Thymus (tissue), 11 donors: Measurements from ENCODE around the gene TEX14. TPM values are rescaled to one million over a fixed set of nuclear protein-coding genes. Genes with fewer than 3 reads are reported as not detected.
A peak's percentile ranks its signal among the peaks of the same experiment; 100 is the strongest.
"Not testable (repeated sequence)": the region's sequence is repeated elsewhere in the genome, so short reads cannot be mapped to it uniquely, and the experiment has no call there.

Source experiments
- DNase-seq, 9 donors: peaks; one replicate each; pipeline ENCODE4 v3.0.0-alpha.2; 2013; ENCODE audit warnings: low spot score in 9 of 9, low read depth in 6 of 9, missing footprints in 1 of 9
- H3K27ac ChIP-seq, 2 donors: one replicate each; pipeline ENCODE4 v1.5.1; 2013; ENCODE audit warnings: control low read depth in 1 of 2, low read depth in 1 of 2, low read length in 1 of 2, mild to moderate bottlenecking in 1 of 2, moderate library complexity in 1 of 2
- H3K27me3 ChIP-seq, 2 donors: one replicate each; pipeline ENCODE4 v1.5.1; 2013; ENCODE audit warnings: low read length in 1 of 2; ENCODE audit not compliant: control insufficient read depth in 2 of 2, insufficient read depth in 1 of 2
- H3K36me3 ChIP-seq, 2 donors: one replicate each; pipeline ENCODE4 v1.5.1; 2013; ENCODE audit warnings: low read length in 1 of 2, mild to moderate bottlenecking in 1 of 2, moderate library complexity in 1 of 2; ENCODE audit not compliant: control insufficient read depth in 2 of 2, insufficient read depth in 2 of 2
- H3K4me1 ChIP-seq, 2 donors: one replicate each; pipeline ENCODE4 v1.5.1; 2013; ENCODE audit warnings: low read length in 2 of 2; ENCODE audit not compliant: control insufficient read depth in 2 of 2, insufficient read depth in 2 of 2
- H3K4me3 ChIP-seq, 2 donors: one replicate each; pipeline ENCODE4 v1.5.1; 2013; ENCODE audit warnings: low read length in 2 of 2, control low read depth in 1 of 2, mild to moderate bottlenecking in 1 of 2
- H3K9me3 ChIP-seq, 2 donors: one replicate each; pipeline ENCODE4 v1.5.1; 2013; ENCODE audit warnings: low read length in 1 of 2, mild to moderate bottlenecking in 1 of 2; ENCODE audit not compliant: control insufficient read depth in 2 of 2, insufficient read depth in 1 of 2
- WGBS: extraction: QIAGEN DNeasy Blood & Tissue Kit; methylation state at CpG from one replicate; pipeline ENCODE4 v1.1.7; 2013; 5-methylcytosine and 5-hydroxymethylcytosine counted together
- polyA plus RNA-seq: library from polyadenylated mRNA; stranded (reverse); fragments of 200-250 nt; gene quantifications from one replicate; pipeline ENCODE4 v1.2.3, GENCODE V29; 2013
- total RNA-seq: library from RNA; stranded (reverse); fragments of 120-200 nt; gene quantifications from one replicate; pipeline ENCODE4 v1.2.4, GENCODE V29; 2013
- donor health status: healthy.

The TEX14 gene
- total and polyA plus RNA-seq, 2 donors, result 0.33 to 0.46 TPM

- H3K9me3 ChIP-seq, result no peaks in the 10 kb centered on the region
- H3K27ac ChIP-seq, result no peak overlapping the region
- WGBS, result 98% methylated on average over 1 of the region's 1 CpG
- peaks cover 0 to 3% of the 10 kb centered on the region in 2 donors for H3K4me1 ChIP-seq
- H3K4me3 ChIP-seq, result no peak overlapping the region
- H3K36me3 ChIP-seq, result no peaks in the 10 kb centered on the region
- no peak for DNase-seq
- no peaks in the 10 kb centered on the region for H3K27me3 ChIP-seq
Observed at GRCh38 chr17:58568044-58568799, 123.6 kb downstream of the TEX14 start.

DNA sequence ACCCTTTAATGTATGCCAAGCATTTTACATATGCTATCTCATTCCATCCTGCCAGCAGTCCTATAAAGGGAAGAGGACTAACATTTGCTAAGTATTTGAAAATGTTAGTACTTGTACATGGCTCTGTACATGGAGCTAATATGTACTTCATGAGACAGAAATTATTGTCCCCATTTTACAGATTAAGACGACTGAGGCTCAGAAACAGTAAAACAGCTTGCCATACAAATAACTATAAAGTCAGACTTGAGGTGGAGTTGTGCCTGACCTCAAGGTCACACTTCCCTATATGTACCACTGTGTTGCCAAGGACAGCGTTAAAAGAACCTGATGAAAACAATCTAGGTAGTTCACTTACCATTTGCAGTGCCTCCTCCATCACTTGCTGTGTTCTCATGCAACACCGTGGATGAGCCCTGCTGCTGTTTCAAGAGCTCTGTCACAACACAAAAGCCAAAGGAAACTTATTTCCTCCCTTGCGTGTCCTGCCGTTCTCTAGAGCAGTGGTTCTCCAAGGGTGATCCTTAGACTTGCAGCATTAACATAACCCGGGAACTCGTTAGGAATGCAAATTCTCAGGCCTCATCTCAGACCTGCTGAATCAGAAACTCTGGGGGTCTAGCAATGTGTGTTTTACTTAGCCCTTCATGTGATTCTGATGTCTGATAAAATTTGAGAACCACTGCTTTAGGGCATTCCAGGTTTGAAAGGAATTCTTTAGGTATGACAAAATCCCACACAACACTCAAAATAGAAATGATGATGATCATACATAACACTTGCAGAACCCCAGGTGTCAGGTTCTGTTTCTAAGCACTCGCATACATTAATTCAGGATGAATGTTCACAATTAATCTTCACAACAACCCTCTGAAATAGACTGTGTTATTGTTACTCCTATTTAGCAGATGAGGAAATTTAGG is 126.2 kb downstream of the TEX14 start:
- Histone ChIP-seq H3K9me3 (no peaks in the 10 kb centered on the region), H3K36me3 (no peaks in the 10 kb centered on the region), H3K27ac (no peak overlapping the region), H3K4me1 (peaks cover 0 to 3% of the 10 kb centered on the region in 2 donors), H3K27me3 (no peaks in the 10 kb centered on the region), H3K4me3 (no peak overlapping the region)
- 95% methylated on average over 8 of the region's 8 CpGs for WGBS
- no peak for DNase-seq

GRCh38 chr17:58564971-58565370 is 126.9 kb downstream of the TEX14 start:
- Histone ChIP-seq H3K4me3 (no peak overlapping the region), H3K36me3 (no peaks in the 10 kb centered on the region), H3K27ac (no peak overlapping the region), H3K27me3 (no peaks in the 10 kb centered on the region), H3K9me3 (no peaks in the 10 kb centered on the region), H3K4me1 (peaks cover 0 to 3% of the 10 kb centered on the region in 2 donors)
- peak in 4 of 9 donors; percentile 8 to 48 (median 16) for DNase-seq
- 81% methylated on average over 1 of the region's 1 CpG for WGBS

DNA sequence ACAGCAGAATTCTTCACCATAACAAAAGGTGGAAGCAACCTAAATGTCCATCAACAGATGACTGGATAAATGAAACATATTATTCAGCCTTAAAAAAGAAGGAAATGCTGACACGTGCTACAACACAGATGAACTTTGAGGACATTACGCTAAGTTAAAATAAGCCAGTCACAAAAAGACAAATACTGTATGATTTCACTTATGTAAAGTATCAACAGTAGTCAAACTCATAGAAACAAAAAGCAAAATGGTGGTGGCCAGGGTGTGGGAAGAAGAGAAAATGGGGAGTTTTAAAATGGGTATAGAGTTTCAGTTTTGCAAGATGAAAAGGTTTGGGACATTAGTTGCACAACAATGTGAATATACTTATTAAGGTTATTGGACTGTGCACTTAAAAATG is 127.6 kb downstream of the TEX14 start:
- Histone ChIP-seq H3K27ac (no peak overlapping the region), H3K36me3 (no peaks in the 10 kb centered on the region), H3K27me3 (no peaks in the 10 kb centered on the region), H3K4me1 (peaks cover 0 to 3% of the 10 kb centered on the region in 2 donors), H3K9me3 (no peaks in the 10 kb centered on the region), H3K4me3 (no peak overlapping the region)
- no peak for DNase-seq
- 95% methylated on average over 2 of the region's 2 CpGs for WGBS

- DNase-seq, result no peak
- Histone ChIP-seq H3K4me1 (peaks cover 0 to 3% of the 10 kb centered on the region in 2 donors), H3K4me3 (no peak overlapping the region), H3K27me3 (no peaks in the 10 kb centered on the region), H3K27ac (no peak overlapping the region), H3K36me3 (no peaks in the 10 kb centered on the region), H3K9me3 (no peaks in the 10 kb centered on the region)
- WGBS, result 87% methylated on average over 1 of the region's 1 CpG
Observed at GRCh38 chr17:58560511-58560910, 131.3 kb downstream of the TEX14 start.

DNA sequence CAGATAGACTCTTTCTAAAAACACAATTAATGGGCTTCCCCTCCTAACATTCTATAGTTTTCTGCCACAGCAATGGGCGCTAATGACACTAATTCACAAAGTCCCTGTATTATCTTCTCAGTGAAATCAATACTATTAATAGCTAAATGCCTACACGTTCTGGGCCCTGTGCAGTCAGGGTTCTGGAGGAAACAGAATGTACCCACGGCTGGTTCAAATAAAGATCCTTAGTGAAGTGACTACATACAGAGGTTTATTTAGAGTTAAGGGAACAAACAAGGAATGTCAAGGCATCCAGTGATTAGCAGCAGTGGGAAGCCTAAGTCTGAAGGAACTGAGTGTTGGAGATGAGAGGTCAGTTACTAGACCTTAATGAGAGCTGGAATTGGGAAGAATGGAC is 133.9 kb downstream of the TEX14 start:
- H3K27me3 ChIP-seq, result no peaks in the 10 kb centered on the region
- no peaks in the 10 kb centered on the region for H3K36me3 ChIP-seq
- H3K27ac ChIP-seq, result no peak overlapping the region
- no peak for DNase-seq
- no peaks in the 10 kb centered on the region for H3K9me3 ChIP-seq
- WGBS, result 93% methylated on average over 3 of the region's 3 CpGs
- H3K4me3 ChIP-seq, result no peak overlapping the region
- H3K4me1 ChIP-seq, result no peaks in the 10 kb centered on the region

GRCh38 chr17:58556833-58557250 is 135.0 kb downstream of the TEX14 start:
- 14% methylated on average over 5 of the region's 5 CpGs for WGBS

DNA sequence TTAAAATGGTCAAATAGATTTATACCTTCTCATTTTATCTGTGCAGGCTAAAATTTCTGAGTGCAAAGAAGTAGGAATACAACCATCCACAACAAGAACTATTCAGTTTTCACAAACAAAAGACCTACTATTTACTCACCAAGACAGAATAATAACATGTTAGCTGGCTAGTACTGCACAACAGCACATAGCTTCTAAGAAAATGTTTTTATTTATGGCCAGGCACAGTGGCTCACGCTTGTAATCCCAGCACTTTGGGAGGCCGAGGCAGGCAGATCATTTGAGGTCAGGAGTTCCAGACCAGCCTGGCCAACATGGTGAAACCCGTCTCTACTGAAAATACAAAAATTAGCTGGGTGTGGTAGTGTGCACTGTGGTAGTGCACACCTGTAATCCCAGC is 136.7 kb downstream of the TEX14 start:
- not testable (repeated sequence) for H3K36me3 ChIP-seq, H3K4me1 ChIP-seq, H3K4me3 ChIP-seq, H3K27me3 ChIP-seq, H3K9me3 ChIP-seq, DNase-seq, H3K27ac ChIP-seq
- 98% methylated on average over 3 of the region's 3 CpGs for WGBS

More at GRCh38 chr17:58556833-58557250, 135.0 kb downstream of the TEX14 start:
- Histone ChIP-seq H3K4me3 (no peak overlapping the region), H3K27ac (no peak overlapping the region), H3K27me3 (no peaks in the 10 kb centered on the region), H3K9me3 (no peaks in the 10 kb centered on the region), H3K36me3 (no peaks in the 10 kb centered on the region), H3K4me1 (no peaks in the 10 kb centered on the region)
- DNase-seq, result no peak

GRCh38 chr17:58541249-58541648 is 150.6 kb downstream of the TEX14 start:
- H3K4me3 ChIP-seq, result no peak overlapping the region
- no peaks in the 10 kb centered on the region for H3K4me1 ChIP-seq
- no peaks in the 10 kb centered on the region for H3K36me3 ChIP-seq
- peaks cover 0 to 11% of the 10 kb centered on the region in 2 donors for H3K27me3 ChIP-seq
- DNase-seq, result no peak
- H3K9me3 ChIP-seq, result no peaks in the 10 kb centered on the region
- no peak overlapping the region for H3K27ac ChIP-seq
- 96% methylated on average over 2 of the region's 2 CpGs for WGBS
